Liver (tissue), 9 donors: ENCODE measurements around the gene FOXK2. TPM values are rescaled to one million over a fixed set of nuclear protein-coding genes. Genes with fewer than 3 reads are reported as not detected.

ENCODE experiments used
- DNase-seq: peaks from one replicate; pipeline ENCODE4 v3.0.0-alpha.2; 2017; ENCODE audit warnings: low spot score
- H3K27ac ChIP-seq, 2 donors: one replicate each; pipeline ENCODE4 v1.7.0; 2013; ENCODE audit warnings: inconsistent platforms in 2 of 2, low read length in 2 of 2, control low read depth in 1 of 2, low read depth in 1 of 2, mild to moderate bottlenecking in 1 of 2
- H3K27me3 ChIP-seq, 4 donors: one replicate each; pipeline versions ENCODE4 v1.6.1 to v1.7.0; 2013; ENCODE audit warnings: low read length in 3 of 4, inconsistent platforms in 1 of 4, mild to moderate bottlenecking in 1 of 4, moderate library complexity in 1 of 4; ENCODE audit not compliant: control insufficient read depth in 4 of 4, insufficient read depth in 4 of 4
- H3K36me3 ChIP-seq, 4 donors: one replicate each; pipeline versions ENCODE4 v1.6.1 to v1.7.0; 2013; ENCODE audit warnings: low read length in 3 of 4, mild to moderate bottlenecking in 3 of 4, low read depth in 1 of 4, moderate library complexity in 1 of 4; ENCODE audit not compliant: control insufficient read depth in 4 of 4, insufficient read depth in 3 of 4
- H3K4me1 ChIP-seq, 4 donors: one replicate each; pipeline versions ENCODE4 v1.6.1 to v1.7.0; 2013; ENCODE audit warnings: low read length in 3 of 4, mild to moderate bottlenecking in 3 of 4, moderate library complexity in 1 of 4; ENCODE audit not compliant: control insufficient read depth in 4 of 4, insufficient read depth in 4 of 4
- H3K4me3 ChIP-seq, 3 donors: one replicate each; pipeline versions ENCODE4 v1.6.1 to v1.7.0; 2013; ENCODE audit warnings: low read length in 3 of 3, control low read depth in 1 of 3, low read depth in 1 of 3, mild to moderate bottlenecking in 1 of 3
- H3K9ac ChIP-seq, 2 donors: one replicate each; pipeline ENCODE4 v1.7.0; 2013; ENCODE audit warnings: low read length in 2 of 2, mild to moderate bottlenecking in 2 of 2, moderate library complexity in 2 of 2, control low read depth in 1 of 2, low read depth in 1 of 2
- H3K9me3 ChIP-seq, 4 donors: one replicate each; pipeline versions ENCODE4 v1.6.1 to v1.7.0; 2013; ENCODE audit warnings: low read length in 3 of 4; ENCODE audit not compliant: control insufficient read depth in 4 of 4
- EGR1 ChIP-seq, 2 donors: IDR thresholded peaks; 2 replicates each; pipeline ENCODE4 v1.6.1; 2016 to 2018; ENCODE audit warnings: antibody characterized with exemption in 2 of 2, low read depth in 2 of 2
- FOXA1 ChIP-seq: IDR thresholded peaks from 2 replicates; pipeline ENCODE4 v1.6.1; 2016; ENCODE audit warnings: antibody characterized with exemption
- FOXA2 ChIP-seq: IDR thresholded peaks from 2 replicates; pipeline ENCODE4 v1.6.1; 2016; ENCODE audit warnings: antibody characterized with exemption
- GABPA ChIP-seq, 2 donors: IDR thresholded peaks in 1 of 2; conservative IDR thresholded peaks in 1 of 2; 2 replicates each; pipeline ENCODE4 v1.6.1; 2016; ENCODE audit warnings: antibody characterized with exemption in 2 of 2, mild to moderate bottlenecking in 1 of 2, moderate library complexity in 1 of 2
- HNF4A ChIP-seq, 2 donors: conservative IDR thresholded peaks; 2 replicates each; pipeline ENCODE4 v1.6.1; 2016; ENCODE audit warnings: antibody characterized with exemption in 2 of 2, mild to moderate bottlenecking in 2 of 2
- HNF4G ChIP-seq: IDR thresholded peaks from 2 replicates; pipeline ENCODE4 v1.6.1; 2016; ENCODE audit warnings: antibody characterized with exemption
- JUND ChIP-seq, 2 donors: IDR thresholded peaks; 2 replicates each; pipeline ENCODE4 v1.6.1; 2016; ENCODE audit warnings: antibody characterized with exemption in 2 of 2
- NR2F2 ChIP-seq: IDR thresholded peaks from 2 replicates; pipeline ENCODE4 v1.6.1; 2016; ENCODE audit warnings: antibody characterized with exemption
- RAD21 ChIP-seq, 2 donors: IDR thresholded peaks; 2 replicates each; pipeline ENCODE4 v1.6.1; 2016; ENCODE audit warnings: antibody characterized with exemption in 2 of 2, mild to moderate bottlenecking in 2 of 2
- RXRA ChIP-seq, 2 donors: IDR thresholded peaks; 2 replicates each; pipeline ENCODE4 v1.6.1; 2017 to 2018; ENCODE audit warnings: antibody characterized with exemption in 2 of 2, mild to moderate bottlenecking in 1 of 2
- SP1 ChIP-seq: IDR thresholded peaks from 2 replicates; pipeline ENCODE4 v1.6.1; 2018; ENCODE audit warnings: antibody characterized with exemption, mild to moderate bottlenecking
- TAF1 ChIP-seq: conservative IDR thresholded peaks from 2 replicates; pipeline ENCODE4 v1.6.1; 2016; ENCODE audit warnings: antibody characterized with exemption, mild to moderate bottlenecking
- YY1 ChIP-seq: IDR thresholded peaks from 2 replicates; pipeline ENCODE4 v1.6.1; 2016; ENCODE audit warnings: antibody characterized with exemption, mild to moderate bottlenecking
- WGBS: extraction: QIAGEN DNeasy Blood & Tissue Kit; methylation state at CpG from one replicate; pipeline ENCODE4 v1.1.7; 2013; 5-methylcytosine and 5-hydroxymethylcytosine counted together
- polyA plus RNA-seq, 2 donors: library from polyadenylated mRNA; stranded (reverse) in 1 of 2; unstranded in 1 of 2; fragments of 200-250 nt in 1 of 2; fragments of >200 nt in 1 of 2; fragmentation: Nextera tagmentation in 1 of 2; extraction: Ambion mirVana in 1 of 2; gene quantifications; one replicate each; pipeline versions ENCODE4 v1.2.1 to v1.2.3, GENCODE V29; 2013 to 2015
- total RNA-seq, 2 donors: library from RNA; depleted of rRNA; stranded (reverse); fragments of >200 nt; gene quantifications; one replicate each; pipeline ENCODE4 v1.2.3, GENCODE V29; 2014
- TF ChIP-seq, protein P1 (sequence below): IDR thresholded peaks from 2 replicates; pipeline ENCODE4 v1.6.1; 2016; ENCODE audit warnings: antibody characterized with exemption
- TF ChIP-seq, protein P2 (sequence below): IDR thresholded peaks from 2 replicates; pipeline ENCODE4 v1.6.1; 2016; ENCODE audit warnings: antibody characterized with exemption, mild to moderate bottlenecking
- TF ChIP-seq, protein P3 (sequence below): IDR thresholded peaks from 2 replicates; pipeline ENCODE4 v1.6.1; 2016; ENCODE audit warnings: antibody characterized with exemption
- TF ChIP-seq, protein P4 (sequence below): fragments of 150-350 bp; IDR thresholded peaks from 2 replicates; pipeline ENCODE4 v1.5.1; 2017; ENCODE audit warnings: improper control_type of control experiment, low read depth, low read length; ENCODE audit not compliant: missing input control
- TF ChIP-seq, protein P5 (sequence below): IDR thresholded peaks from 2 replicates; pipeline ENCODE4 v1.6.1; 2016; ENCODE audit warnings: antibody characterized with exemption
- donor health status: healthy.
- donor health status: healthy.
- donor health status: healthy.
- donor health status: healthy.
- donor health status: healthy.

The FOXK2 gene
- total and polyA plus RNA-seq, 4 donors, result 3.1 to 16.2 (median 10.8) TPM

DNA sequence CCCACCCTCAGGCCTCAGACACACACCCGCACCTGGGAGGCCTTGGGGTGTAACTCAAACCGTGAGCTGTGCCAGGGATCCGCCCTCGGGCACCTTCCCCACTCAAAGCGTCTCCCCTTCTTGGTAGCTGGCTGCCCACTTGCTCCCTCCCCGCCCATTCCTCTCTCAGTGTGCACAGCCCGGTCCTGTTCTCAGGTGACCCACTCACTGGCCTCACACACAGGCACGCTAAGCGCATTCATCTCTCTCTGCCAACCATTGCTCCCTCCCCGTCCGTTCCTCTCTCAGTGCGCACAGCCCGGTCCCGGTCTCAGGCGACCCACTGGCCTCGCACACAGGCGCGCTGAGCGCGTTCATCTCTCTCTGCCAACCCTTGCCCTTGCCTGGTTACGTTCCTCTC, 107.9 kb downstream of the FOXK2 start:
- Histone ChIP-seq H3K27ac (no peak overlapping the region), H3K36me3 (peaks cover 7 to 45% (median 20%) of the 10 kb centered on the region in 4 donors), H3K27me3 (no peaks in the 10 kb centered on the region), H3K9ac (no peak overlapping the region), H3K4me1 (no peaks in the 10 kb centered on the region), H3K4me3 (no peak overlapping the region), H3K9me3 (no peaks in the 10 kb centered on the region)
- no peak for DNase-seq
- WGBS, result 93% methylated on average over 21 of the region's 21 CpGs
- TF ChIP-seq NR2F2 (no peak), HNF4G (no peak), JUND (IDR thresholded peaks at IDR 0.05) (no peak), FOXA2 (no peak), YY1 (no peak), EGR1 (IDR thresholded peaks at IDR 0.05; ENCODE audit: low read depth in 2 of 2) (no peak), TAF1 (no peak), SP1 (no peak)
- TF ChIP-seq, protein P1, sequence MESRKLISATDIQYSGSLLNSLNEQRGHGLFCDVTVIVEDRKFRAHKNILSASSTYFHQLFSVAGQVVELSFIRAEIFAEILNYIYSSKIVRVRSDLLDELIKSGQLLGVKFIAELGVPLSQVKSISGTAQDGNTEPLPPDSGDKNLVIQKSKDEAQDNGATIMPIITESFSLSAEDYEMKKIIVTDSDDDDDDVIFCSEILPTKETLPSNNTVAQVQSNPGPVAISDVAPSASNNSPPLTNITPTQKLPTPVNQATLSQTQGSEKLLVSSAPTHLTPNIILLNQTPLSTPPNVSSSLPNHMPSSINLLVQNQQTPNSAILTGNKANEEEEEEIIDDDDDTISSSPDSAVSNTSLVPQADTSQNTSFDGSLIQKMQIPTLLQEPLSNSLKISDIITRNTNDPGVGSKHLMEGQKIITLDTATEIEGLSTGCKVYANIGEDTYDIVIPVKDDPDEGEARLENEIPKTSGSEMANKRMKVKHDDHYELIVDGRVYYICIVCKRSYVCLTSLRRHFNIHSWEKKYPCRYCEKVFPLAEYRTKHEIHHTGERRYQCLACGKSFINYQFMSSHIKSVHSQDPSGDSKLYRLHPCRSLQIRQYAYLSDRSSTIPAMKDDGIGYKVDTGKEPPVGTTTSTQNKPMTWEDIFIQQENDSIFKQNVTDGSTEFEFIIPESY, result no peak
- TF ChIP-seq, protein P2, sequence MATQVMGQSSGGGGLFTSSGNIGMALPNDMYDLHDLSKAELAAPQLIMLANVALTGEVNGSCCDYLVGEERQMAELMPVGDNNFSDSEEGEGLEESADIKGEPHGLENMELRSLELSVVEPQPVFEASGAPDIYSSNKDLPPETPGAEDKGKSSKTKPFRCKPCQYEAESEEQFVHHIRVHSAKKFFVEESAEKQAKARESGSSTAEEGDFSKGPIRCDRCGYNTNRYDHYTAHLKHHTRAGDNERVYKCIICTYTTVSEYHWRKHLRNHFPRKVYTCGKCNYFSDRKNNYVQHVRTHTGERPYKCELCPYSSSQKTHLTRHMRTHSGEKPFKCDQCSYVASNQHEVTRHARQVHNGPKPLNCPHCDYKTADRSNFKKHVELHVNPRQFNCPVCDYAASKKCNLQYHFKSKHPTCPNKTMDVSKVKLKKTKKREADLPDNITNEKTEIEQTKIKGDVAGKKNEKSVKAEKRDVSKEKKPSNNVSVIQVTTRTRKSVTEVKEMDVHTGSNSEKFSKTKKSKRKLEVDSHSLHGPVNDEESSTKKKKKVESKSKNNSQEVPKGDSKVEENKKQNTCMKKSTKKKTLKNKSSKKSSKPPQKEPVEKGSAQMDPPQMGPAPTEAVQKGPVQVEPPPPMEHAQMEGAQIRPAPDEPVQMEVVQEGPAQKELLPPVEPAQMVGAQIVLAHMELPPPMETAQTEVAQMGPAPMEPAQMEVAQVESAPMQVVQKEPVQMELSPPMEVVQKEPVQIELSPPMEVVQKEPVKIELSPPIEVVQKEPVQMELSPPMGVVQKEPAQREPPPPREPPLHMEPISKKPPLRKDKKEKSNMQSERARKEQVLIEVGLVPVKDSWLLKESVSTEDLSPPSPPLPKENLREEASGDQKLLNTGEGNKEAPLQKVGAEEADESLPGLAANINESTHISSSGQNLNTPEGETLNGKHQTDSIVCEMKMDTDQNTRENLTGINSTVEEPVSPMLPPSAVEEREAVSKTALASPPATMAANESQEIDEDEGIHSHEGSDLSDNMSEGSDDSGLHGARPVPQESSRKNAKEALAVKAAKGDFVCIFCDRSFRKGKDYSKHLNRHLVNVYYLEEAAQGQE, result no peak
- TF ChIP-seq, protein P3, sequence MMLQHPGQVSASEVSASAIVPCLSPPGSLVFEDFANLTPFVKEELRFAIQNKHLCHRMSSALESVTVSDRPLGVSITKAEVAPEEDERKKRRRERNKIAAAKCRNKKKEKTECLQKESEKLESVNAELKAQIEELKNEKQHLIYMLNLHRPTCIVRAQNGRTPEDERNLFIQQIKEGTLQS, result no peak
- TF ChIP-seq, protein P4, sequence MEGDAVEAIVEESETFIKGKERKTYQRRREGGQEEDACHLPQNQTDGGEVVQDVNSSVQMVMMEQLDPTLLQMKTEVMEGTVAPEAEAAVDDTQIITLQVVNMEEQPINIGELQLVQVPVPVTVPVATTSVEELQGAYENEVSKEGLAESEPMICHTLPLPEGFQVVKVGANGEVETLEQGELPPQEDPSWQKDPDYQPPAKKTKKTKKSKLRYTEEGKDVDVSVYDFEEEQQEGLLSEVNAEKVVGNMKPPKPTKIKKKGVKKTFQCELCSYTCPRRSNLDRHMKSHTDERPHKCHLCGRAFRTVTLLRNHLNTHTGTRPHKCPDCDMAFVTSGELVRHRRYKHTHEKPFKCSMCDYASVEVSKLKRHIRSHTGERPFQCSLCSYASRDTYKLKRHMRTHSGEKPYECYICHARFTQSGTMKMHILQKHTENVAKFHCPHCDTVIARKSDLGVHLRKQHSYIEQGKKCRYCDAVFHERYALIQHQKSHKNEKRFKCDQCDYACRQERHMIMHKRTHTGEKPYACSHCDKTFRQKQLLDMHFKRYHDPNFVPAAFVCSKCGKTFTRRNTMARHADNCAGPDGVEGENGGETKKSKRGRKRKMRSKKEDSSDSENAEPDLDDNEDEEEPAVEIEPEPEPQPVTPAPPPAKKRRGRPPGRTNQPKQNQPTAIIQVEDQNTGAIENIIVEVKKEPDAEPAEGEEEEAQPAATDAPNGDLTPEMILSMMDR, result no peak

DNA sequence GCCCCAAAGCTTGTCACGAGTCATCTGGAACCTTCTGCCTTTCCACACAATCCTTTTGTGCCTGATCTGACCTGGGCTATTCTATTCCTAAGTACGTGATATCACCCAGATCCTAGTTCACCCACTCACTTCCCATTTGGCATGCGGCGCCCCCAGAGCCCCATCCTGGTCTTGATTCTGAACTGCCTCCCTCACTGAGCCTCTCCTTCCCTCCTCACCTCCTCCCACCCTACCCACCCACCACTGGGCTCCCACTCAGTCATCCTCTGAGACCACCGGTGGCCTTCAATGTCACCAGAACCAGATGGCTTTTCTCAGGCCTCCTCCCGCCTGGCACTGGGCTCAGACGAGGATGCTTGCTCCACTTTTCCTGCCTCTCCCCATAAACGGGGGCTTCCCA, 110.2 kb downstream of the FOXK2 start:
- WGBS, result 93% methylated on average over 8 of the region's 8 CpGs
- Histone ChIP-seq H3K36me3 (peaks cover 6 to 41% (median 22%) of the 10 kb centered on the region in 4 donors), H3K27ac (no peak overlapping the region), H3K9ac (no peak overlapping the region), H3K4me1 (no peaks in the 10 kb centered on the region), H3K4me3 (no peak overlapping the region), H3K9me3 (no peaks in the 10 kb centered on the region), H3K27me3 (no peaks in the 10 kb centered on the region)
- no peak for DNase-seq
- no peak for TF ChIP-seq FOXA2
- no peak for TF ChIP-seq EGR1 (IDR thresholded peaks at IDR 0.05; ENCODE audit: low read depth in 2 of 2)
- TF ChIP-seq RAD21 (IDR thresholded peaks at IDR 0.05), result no peak
- no peak for TF ChIP-seq NR2F2
- no peak for TF ChIP-seq GABPA (IDR thresholded peaks at IDR 0.05 in 1 of 2, conservative IDR thresholded peaks at IDR 0.05 in 1 of 2)
- TF ChIP-seq FOXA1, result no peak
- no peak for TF ChIP-seq HNF4A (conservative IDR thresholded peaks at IDR 0.05)
- no peak for TF ChIP-seq RXRA (IDR thresholded peaks at IDR 0.05)
- TF ChIP-seq, protein P5, sequence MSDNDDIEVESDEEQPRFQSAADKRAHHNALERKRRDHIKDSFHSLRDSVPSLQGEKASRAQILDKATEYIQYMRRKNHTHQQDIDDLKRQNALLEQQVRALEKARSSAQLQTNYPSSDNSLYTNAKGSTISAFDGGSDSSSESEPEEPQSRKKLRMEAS, result no peak
- TF ChIP-seq, protein P1, result no peak
- TF ChIP-seq YY1, result no peak
- TF ChIP-seq SP1, result no peak
- no peak for TF ChIP-seq JUND (IDR thresholded peaks at IDR 0.05)
- TF ChIP-seq, protein P3, result no peak
- no peak for TF ChIP-seq HNF4G
- TF ChIP-seq, protein P2, result no peak
